ENCODE data around the gene CCDC106.

Gene CCDC106

DNA sequence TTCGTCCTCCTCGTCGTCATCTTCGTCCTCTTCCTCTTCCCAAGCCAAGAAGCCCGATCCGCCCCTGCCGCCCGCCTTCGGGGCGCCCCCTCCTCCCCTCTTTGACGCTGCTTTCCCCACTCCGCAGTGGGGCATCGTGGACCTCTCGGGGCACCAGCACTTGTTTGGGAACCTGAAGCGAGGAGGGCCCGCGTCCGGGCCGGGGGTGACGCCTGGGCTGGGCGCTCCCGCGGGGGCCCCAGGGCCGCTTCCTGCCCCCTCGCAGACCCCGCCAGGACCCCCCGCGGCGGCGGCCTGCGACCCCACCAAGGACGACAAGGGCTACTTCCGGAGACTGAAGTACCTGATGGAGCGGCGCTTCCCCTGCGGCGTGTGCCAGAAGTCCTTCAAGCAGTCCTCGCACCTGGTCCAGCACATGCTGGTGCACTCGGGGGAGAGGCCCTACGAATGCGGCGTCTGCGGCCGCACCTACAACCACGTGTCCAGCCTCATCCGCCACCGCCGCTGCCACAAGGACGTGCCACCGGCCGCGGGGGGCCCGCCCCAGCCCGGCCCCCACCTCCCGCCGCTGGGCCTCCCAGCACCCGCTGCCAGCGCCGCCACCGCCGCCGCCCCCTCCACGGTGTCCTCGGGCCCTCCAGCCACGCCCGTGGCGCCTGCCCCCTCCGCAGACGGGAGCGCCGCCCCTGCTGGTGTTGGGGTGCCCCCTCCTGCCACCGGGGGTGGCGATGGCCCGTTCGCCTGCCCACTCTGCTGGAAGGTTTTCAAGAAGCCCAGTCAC lies 33.9 kb upstream of the CCDC106 start:
- DNase-seq (ENCODE audit: low read depth), result no peak

DNA sequence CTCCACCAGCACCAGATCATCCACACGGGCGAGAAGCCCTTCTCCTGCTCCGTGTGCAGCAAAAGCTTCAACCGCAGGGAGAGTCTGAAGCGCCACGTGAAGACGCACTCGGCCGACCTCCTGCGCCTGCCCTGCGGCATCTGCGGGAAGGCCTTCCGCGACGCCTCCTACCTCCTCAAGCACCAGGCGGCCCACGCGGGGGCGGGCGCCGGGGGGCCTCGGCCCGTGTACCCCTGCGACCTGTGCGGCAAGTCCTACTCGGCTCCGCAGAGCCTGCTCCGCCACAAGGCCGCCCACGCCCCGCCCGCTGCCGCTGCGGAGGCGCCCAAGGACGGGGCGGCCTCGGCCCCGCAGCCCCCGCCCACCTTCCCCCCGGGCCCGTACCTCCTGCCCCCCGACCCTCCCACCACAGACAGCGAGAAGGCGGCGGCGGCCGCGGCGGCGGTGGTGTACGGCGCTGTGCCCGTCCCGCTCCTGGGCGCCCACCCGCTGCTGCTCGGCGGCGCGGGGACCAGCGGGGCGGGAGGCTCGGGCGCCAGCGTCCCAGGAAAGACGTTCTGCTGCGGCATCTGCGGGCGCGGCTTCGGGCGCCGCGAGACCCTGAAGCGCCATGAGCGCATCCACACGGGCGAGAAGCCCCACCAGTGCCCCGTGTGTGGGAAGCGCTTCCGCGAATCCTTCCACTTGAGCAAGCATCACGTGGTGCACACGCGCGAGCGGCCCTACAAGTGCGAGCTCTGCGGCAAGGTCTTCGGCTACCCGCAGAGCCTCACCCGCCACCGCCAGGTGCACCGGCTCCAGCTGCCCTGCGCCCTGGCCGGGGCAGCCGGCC lies 33.1 kb upstream of the CCDC106 start:
- DNase-seq (ENCODE audit: low read depth), result no peak

DNA sequence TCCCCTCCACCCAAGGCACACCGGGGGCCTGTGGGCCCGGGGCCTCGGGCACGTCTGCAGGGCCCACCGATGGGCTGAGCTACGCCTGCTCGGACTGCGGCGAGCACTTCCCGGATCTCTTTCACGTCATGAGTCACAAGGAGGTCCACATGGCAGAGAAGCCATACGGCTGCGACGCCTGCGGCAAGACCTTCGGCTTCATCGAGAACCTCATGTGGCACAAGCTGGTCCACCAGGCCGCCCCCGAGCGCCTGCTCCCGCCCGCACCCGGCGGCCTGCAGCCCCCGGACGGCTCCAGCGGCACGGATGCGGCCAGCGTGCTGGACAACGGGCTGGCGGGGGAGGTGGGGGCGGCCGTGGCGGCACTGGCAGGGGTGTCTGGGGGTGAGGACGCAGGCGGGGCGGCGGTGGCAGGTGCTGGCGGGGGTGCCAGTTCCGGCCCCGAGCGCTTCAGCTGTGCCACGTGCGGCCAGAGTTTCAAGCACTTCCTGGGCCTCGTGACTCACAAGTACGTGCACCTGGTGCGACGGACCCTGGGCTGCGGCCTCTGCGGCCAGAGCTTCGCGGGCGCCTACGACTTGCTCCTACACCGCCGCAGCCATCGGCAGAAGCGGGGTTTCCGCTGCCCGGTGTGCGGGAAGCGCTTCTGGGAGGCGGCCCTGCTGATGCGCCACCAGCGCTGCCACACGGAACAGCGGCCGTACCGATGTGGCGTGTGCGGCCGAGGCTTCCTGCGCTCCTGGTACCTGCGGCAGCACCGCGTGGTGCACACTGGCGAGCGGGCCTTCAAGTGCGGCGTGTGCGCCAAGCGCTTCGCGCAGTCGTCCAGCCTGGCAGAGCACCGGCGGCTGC lies 32.2 kb upstream of the CCDC106 start:
- DNase-seq (ENCODE audit: low read depth), result no peak

DNA sequence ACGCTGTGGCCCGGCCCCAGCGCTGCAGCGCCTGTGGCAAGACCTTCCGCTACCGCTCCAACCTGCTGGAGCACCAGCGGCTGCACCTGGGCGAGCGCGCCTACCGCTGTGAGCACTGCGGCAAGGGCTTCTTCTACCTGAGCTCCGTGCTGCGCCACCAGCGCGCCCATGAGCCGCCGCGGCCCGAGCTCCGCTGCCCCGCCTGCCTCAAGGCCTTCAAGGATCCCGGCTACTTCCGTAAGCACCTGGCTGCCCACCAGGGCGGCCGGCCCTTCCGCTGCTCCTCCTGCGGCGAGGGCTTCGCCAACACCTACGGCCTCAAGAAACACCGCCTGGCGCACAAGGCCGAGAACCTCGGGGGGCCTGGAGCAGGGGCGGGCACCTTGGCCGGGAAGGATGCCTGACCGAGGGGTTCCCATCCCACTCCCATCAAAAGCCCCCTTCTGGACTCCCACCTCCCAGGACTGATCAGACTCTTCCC lies 31.6 kb upstream of the CCDC106 start:
- no peak for DNase-seq (ENCODE audit: low read depth)

DNA sequence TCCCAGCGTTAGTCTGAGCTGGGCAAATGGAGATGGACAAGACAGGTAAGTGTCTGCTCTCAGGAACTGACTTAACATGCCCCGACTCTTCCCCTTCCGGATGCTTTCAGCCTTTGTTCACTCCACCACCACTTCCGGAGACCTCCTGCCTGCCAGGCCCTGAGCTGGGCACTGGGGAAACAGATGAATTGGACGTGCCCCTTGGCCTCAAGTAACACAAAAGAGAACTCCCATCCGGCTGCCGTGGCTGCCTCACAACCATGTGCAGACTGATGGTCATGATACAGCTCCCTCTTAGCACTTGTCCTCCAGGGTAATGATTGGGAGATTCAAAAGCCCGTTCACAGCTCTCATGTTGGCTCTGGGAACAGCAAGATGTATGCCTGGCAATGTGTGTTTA lies 30.6 kb upstream of the CCDC106 start:
- DNase-seq (ENCODE audit: low read depth), result no peak

DNA sequence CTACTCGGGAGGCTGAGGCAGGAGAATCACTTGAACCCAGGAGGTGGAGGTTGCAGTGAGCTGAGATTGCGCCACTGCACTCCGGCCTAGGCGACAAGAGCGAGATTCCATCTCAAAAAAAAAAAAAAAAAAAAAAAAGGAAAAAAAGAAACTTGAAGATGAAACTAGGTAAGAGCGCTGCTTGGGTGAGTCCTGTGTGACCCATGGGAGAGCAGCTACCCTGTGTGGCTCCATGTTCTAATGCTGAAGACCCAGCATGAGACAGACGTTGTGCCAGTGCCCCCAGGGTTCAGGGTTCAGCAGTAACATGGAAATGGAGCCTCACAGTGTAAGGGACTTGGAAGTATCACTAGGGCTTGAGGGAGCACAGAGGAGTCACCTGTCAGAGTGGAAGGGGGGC lies 29.6 kb upstream of the CCDC106 start:
- DNase-seq (ENCODE audit: low read depth), result no peak

DNA sequence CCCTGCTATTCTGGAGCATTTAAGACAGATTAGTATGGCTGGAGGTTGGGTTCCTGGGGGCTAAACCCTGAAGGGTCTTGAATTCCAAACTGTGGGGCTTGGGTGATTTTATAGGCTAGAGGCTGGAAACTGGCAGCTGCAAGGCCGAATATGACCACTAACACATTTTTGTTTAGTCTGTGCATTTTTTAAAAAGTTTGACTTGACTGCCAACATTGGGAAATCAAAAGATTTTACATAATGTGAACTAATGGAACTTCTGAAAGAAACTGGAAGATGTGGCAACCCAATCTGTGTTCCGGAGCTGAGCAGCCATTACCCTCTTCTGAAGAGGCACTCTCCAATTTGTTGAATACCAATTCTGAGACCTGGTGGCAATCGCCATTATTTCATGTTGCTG lies 28.7 kb upstream of the CCDC106 start:
- no peak for DNase-seq (ENCODE audit: low read depth)

DNA sequence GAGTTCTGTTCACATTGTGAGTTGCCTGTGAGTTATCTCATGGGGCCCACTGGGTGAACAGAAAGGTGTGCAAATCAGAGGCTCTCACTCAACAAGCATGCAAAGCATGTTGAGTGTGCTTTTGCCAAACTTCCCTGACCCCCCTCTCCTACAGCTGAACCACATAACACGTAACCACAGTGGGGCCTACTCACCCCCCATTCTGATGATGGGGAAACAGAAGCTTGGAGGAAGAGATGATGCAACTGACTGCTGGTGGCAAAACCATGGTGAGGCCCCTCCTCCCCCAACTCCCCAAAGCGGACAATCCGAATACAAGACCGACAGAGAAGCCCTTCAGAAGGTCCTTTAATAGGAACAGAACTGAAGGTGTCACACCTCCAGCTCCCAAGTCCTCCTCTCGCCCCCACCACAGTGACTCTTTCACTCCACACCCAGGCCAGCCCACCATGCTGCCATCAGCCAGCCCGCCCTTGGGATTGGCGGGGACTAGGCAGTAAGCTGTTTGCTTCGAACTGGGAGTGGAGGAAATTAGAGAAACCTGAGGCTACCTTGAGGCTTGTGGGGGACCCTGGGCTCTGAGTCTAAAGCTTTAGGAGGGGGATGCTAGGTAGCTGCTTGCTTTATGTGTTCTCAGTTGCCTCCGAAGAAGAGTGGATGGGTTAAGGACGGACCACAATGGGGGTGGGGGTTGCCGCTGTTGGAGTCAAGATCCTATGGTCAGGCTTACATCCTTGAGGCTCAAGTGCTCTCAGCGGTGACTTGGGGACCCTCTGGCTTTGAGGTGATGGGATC lies 27.4 kb upstream of the CCDC106 start:
- DNase-seq (ENCODE audit: low read depth), result no peak

DNA sequence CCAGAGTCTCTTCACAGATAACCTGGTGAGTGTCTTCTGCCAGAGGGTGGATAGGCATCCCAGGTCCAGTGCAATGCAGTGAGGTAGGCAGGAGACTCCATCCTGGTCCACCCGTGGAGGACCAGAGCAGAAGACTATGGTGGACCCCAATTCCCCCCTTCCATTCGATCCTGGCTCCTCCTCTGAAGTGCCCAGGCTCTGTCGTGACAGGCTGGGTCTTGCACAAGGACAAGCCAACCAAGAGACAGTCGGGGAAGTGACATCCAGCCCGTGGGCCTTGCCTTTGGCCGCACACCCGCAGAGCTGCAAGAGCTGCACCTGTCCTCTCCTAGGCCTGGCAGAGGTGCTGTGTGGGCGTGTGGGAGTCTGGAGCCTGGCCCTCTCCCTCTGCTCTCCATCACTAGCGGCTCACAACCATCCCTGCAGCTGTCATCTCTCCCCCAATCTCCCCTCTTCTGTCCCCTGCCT lies 26.8 kb upstream of the CCDC106 start:
- DNase-seq (ENCODE audit: low read depth), result no peak

DNA sequence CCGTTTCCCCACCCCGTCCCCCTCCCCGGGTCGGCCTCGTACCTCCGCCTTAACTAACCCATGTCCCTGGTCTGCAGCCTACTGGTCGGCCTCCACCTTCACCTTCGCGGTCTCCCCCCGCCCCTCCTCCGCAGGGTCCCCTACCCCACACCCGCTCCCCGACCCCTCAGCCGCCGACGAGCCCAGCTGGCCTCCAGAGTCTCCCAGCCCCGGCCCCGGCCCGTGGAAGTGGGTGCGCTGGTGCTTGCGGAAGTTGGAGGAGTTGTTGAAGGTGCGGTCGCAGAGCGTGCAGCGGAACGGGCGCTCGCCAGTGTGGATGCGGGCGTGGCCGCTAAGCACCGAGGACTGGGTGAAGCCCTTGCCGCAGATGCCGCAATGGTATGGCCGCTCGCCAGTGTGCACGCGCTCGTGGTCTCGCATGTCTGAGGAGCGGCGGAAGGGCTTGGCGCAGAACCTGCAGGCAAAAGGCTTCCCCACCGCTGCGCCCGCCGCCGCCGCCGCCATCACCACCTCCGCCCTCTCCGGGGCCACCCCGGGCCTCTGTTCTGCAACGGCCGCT lies 26.3 kb upstream of the CCDC106 start:
- no peak for DNase-seq (ENCODE audit: low read depth)

DNA sequence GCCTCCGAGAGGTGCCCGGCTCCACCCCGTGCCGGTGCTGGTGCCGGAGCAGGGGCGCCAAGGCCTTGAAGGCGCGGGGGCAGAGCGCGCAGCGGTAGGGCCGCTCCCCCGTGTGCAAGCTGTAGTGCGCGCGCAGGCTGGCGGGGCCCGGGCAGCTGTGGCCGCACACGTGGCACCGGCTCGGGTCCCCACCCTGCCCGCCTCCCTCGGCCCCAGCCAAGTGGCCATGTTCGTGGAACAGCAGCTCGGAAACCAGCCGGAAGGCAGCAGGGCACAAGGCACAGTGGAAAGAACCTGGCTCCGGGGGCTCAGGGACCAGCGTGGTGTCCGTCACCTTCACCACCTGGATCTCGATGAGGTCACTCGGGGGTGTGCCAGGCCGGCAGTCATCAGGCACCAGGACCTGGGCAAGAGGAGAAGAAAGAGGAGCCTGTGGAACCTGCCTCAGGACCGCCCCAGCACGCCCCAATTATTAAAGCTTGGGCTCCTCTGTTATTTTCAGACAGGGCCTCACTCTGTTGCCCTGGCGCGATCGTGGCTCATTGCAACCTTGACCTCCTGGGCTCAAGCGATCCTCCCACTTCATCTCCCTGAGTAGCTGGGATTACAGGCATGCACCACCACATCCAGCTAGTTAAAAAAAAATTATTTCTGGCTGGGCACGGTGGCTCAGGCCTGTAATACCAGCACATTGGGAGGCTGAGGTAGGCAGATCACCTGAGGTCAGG lies 25.6 kb upstream of the CCDC106 start:
- DNase-seq (ENCODE audit: low read depth), result no peak

DNA sequence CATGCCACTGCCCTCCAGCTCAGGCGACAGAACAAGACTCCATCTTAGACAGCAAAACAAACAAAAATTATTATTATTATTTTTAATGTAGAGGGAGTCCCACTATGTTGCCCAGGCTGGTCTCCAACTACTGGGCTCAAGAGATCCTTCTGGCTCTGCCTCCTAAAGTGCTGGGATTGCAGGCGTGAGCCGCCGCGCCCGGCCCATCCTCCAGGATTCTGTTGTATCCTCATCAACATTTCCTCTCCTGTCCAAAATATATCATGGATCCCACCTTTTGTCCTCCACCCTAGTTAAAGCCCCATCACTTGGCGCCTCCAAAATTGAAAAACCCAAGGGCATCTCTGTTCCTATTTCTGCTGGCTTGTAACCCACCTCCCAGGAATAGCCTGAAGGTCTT lies 24.9 kb upstream of the CCDC106 start:
- DNase-seq (ENCODE audit: low read depth), result no peak

DNA sequence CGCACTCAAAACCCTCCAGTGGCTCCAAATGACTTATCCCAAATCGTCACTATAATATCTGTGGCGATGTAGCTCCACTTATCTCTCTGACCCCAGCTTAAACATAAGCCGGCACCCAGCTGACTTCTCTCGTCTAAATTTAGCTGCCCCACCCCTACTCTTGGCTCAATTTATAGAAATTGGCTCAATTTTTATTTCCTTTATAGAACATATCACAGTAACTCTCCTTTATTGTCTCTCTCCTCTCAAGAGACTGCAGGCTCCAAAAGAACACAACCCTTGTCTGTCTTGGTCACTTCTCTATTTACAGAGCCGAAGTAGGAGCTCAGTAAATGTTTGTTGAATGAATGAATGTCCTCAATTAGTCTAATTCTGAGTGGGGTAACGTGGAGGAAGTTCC lies 24.5 kb upstream of the CCDC106 start:
- no peak for DNase-seq (ENCODE audit: low read depth)

DNA sequence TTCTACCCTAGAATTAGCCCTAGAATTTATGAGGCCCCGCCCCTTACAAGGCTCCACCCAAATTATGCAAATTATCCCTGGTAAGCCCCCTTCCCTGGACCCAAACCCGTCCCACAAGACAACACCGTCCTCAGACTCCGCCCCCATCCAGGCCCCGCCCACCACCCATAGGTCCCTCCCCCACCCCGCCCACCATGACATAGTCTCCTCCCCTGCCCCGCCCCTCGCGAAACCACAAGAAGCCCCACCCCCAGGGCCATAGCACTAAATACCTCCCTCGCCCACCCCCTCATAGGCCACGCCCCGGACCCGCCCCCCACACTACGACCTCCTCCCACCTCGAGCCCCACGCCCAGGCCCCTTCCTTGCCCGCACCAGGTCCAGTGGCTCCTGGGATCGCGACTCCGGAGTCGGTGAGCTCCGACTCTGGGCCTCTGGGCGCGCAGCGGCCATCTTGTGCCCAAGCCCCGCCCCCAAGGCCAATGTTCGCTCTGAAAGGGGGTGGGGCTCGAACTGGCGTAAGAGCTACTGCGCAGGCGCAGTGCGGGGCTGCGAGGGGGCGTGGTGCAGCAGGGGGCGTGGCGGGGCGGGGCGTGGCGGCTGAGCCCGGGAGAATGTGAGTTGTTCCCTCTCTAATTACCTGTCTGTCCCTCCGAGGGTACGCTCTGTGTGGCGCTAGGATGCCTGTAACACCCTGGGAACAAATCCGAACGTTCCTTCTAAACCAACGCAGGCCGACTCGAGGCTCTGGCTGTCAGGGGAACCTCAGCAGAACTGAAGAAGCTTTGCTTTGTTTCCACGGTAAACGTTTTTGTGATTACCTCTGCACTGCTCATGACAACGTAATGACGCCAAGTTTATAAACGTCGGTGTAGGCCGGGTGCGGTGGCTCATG lies 23.7 kb upstream of the CCDC106 start, which contains the start of gene ZNF784:
TSS of gene ZNF784 (minus strand) at position 458 of the 895 bp plus-strand sequence. CDS start at position 453, 5 bp downstream.
- DNase-seq (ENCODE audit: low read depth), result peak; percentile 94

DNA sequence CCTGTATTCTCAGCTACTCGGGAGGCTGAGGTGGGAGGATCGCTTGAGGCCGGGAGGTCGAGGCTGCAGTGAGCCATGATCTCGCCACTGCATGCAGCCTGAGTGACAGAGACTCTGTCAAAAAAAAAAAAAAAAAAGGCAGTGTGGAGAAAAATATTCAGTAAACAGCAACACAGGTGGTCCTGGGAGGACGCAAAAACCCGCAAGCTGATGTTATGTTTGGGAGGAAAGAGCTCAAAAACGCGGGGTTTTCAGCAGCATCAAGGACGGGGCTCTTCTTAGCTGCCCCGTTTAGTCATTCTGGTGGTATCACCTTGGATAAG lies 23.0 kb upstream of the CCDC106 start:
- no peak for DNase-seq (ENCODE audit: low read depth)

DNA sequence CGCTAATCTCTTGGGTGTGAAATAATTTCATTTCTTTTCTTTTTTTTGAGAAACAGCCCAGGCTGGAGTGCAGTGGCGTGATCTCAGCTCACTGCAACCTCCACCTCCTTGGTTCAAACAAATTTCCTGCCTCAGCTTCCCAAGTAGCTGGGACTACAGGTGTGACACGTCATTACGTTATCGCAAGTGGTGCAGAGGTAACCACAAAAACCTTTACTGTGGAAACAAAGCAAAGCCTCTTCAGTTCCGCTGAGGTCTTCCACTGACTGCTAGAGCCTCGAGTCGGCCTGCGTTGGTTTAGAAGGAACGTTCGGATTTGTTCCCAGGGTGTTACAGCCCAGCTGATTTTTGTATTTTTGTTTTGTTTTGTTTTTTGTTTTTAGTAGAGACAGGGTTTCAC lies 21.7 kb upstream of the CCDC106 start:
- peak; percentile 67 for DNase-seq (ENCODE audit: low read depth)

DNA sequence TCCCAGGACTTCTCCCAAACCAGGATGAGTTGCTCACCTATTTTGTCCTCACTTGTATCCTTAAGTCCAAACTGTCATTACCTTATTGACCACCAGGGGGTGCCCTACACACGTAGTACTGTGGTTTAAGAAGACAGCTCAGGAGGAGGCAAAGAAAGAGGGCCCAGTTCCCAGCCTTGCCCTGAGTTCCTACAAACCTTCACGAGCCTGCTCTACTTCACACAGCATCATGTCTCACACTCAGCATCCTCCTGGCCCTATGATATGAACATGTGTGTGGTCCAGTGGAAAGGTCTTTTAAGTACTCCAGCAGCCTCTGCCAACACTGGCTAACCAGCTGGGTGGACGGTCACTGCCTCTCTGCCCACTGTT lies 15.6 kb upstream of the CCDC106 start:
- peak; percentile 88 for DNase-seq (ENCODE audit: low read depth)

DNA sequence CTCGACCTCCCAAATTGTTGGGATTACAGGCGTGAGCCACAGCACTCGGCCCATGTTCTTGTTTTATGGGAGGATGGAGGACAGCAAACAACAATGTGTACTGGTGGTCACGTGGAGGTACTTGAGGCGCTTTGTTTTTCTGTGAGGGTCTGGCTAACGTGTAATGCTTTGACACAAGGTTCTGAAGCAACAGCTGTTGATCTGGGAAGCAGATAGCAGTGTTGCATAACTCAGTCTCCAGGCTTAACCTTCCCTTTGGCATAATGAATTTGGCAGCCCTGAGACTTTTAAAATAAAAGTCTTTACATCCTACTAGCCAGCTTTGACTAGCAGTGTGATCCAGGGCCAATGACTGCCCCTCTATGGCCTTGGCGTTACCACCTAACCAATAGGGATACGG lies 14.2 kb upstream of the CCDC106 start:
- no peak for DNase-seq (ENCODE audit: low read depth)

DNA sequence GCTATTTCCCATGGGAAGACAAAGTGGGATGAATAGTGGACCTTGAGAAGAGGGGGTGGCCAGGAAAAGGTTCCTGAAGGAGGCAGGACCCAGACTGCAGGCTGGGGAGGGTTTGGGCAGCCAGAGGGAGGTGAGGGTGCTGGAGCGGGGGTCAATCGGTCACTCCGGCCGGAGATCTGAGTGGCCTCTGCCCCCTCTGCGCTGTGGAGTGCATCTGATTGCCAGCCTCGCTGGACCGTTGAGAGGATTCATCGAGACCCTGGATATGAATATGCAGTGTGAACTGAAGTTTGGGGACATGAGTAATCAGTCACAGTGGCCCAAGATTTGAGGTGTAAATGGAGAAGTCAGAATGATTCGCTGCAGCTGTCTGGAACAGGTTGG lies 12.7 kb upstream of the CCDC106 start:
- DNase-seq (ENCODE audit: low read depth), result no peak
